Muscle layer of colon (tissue), 2 donors: ENCODE data around the gene NELFB.
"Not testable (repeated sequence)": the region's sequence is repeated elsewhere in the genome, so short reads cannot be mapped to it uniquely, and the experiment has no call there.

ENCODE experiments used
- H3K27ac ChIP-seq: one replicate; pipeline ENCODE4 v1.7.0; 2013; ENCODE audit warnings: low read depth, mild to moderate bottlenecking, low read length, moderate library complexity
- H3K27me3 ChIP-seq, 2 donors: one replicate each; pipeline ENCODE4 v1.7.0; 2013; ENCODE audit warnings: low read length in 2 of 2, mild to moderate bottlenecking in 2 of 2; ENCODE audit not compliant: insufficient read depth in 2 of 2, control insufficient read depth in 1 of 2
- H3K36me3 ChIP-seq: one replicate; pipeline ENCODE4 v1.7.0; 2013; ENCODE audit warnings: mild to moderate bottlenecking, low read length; ENCODE audit not compliant: insufficient read depth
- H3K4me1 ChIP-seq: one replicate; pipeline ENCODE4 v1.7.0; 2013; ENCODE audit warnings: mild to moderate bottlenecking, low read length; ENCODE audit not compliant: insufficient read depth
- H3K4me3 ChIP-seq, 2 donors: one replicate each; pipeline ENCODE4 v1.7.0; 2013; ENCODE audit warnings: low read length in 2 of 2, low read depth in 1 of 2, mild to moderate bottlenecking in 1 of 2, moderate library complexity in 1 of 2
- H3K9ac ChIP-seq: one replicate; pipeline ENCODE4 v1.7.0; 2013; ENCODE audit warnings: low read length
- H3K9me3 ChIP-seq: one replicate; pipeline ENCODE4 v1.7.0; 2013; ENCODE audit warnings: mild to moderate bottlenecking, low read length
- donor health status: abdominal sarcoma.
- donor health status: Adenocarcinoma of cecum.

Gene NELFB

GRCh38 chr9:137232510-137232909, 22.6 kb upstream of the NELFB start:
- Histone ChIP-seq H3K4me3 (no peak overlapping the region), H3K9me3 (no peaks in the 10 kb centered on the region), H3K9ac (no peak overlapping the region), H3K4me1 (peaks cover 19% of the 10 kb centered on the region), H3K27me3 (peaks cover 4 to 65% of the 10 kb centered on the region in 2 donors), H3K36me3 (no peaks in the 10 kb centered on the region), H3K27ac (no peak overlapping the region)

- Histone ChIP-seq H3K27ac (no peak overlapping the region), H3K36me3 (no peaks in the 10 kb centered on the region), H3K27me3 (peaks cover 4 to 60% of the 10 kb centered on the region in 2 donors), H3K9me3 (no peaks in the 10 kb centered on the region), H3K4me1 (peaks cover 27% of the 10 kb centered on the region), H3K4me3 (no peak overlapping the region), H3K9ac (no peak overlapping the region)
These were observed 21.8 kb upstream of the NELFB start for GRCh38 chr9:137233143-137233980.

- peaks cover 4 to 52% of the 10 kb centered on the region in 2 donors for H3K27me3 ChIP-seq
- H3K9me3 ChIP-seq, result no peaks in the 10 kb centered on the region
- peaks cover 35% of the 10 kb centered on the region for H3K4me1 ChIP-seq
- H3K36me3 ChIP-seq, result peaks cover 5% of the 10 kb centered on the region
- no peak overlapping the region for H3K9ac ChIP-seq
- no peak overlapping the region for H3K27ac ChIP-seq
- H3K4me3 ChIP-seq, result no peak overlapping the region
These were observed 21.0 kb upstream of the NELFB start for GRCh38 chr9:137234055-137234697.

GRCh38 chr9:137234758-137235423, 20.2 kb upstream of the NELFB start:
- Histone ChIP-seq H3K27me3 (peaks cover 4 to 45% of the 10 kb centered on the region in 2 donors), H3K4me1 (peaks cover 36% of the 10 kb centered on the region), H3K4me3 (no peak overlapping the region), H3K27ac (no peak overlapping the region), H3K9me3 (no peaks in the 10 kb centered on the region), H3K36me3 (peaks cover 5% of the 10 kb centered on the region), H3K9ac (no peak overlapping the region)

- H3K9me3 ChIP-seq, result no peaks in the 10 kb centered on the region
- H3K9ac ChIP-seq, result no peak overlapping the region
- peaks cover 36% of the 10 kb centered on the region for H3K4me1 ChIP-seq
- H3K36me3 ChIP-seq, result peaks cover 5% of the 10 kb centered on the region
- no peak overlapping the region for H3K27ac ChIP-seq
- peak overlapping the region; percentile 16 to 55 for H3K4me3 ChIP-seq
- peaks cover 2 to 37% of the 10 kb centered on the region in 2 donors for H3K27me3 ChIP-seq
These were observed 19.5 kb upstream of the NELFB start for GRCh38 chr9:137235424-137236237.

DNA sequence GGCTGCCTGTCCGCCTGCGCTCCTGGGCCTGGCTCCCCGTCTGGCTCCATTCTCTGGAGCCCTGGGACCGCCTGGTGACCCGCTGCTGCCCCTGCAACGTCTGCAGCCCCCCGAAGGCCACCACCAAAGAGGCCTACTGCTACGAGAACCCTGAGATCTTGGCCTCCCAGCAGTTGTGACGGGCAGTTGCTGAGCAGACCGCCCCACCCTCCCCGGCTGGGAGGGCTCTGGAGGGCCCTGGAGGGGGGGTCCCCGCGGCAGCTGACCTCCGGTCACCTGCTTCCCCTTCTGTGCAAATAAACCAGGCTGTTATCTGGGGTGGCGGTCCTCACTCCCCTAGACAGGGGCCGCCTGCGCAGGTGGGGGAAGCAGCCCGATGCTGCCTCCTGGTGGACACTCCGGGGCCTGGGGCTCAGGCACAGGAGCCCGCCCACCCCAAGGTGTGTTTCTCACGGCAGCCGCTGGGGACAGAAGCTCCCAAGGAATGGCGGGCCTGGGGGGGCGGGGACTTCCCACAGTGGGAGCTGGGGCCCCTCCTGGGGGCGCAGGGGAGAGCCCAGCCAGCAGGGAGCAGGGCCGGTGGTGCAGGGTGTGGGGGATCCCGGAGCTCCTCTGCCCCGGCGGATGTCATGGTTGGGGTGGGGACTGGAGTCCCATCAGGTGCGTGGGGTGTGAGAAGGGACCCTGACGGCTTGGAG, 18.7 kb upstream of the NELFB start:
- peaks cover 5% of the 10 kb centered on the region for H3K36me3 ChIP-seq
- H3K27ac ChIP-seq, result no peak overlapping the region
- H3K4me3 ChIP-seq, result peak overlapping the region; percentile 16 to 55
- H3K4me1 ChIP-seq, result peaks cover 36% of the 10 kb centered on the region
- H3K9ac ChIP-seq, result no peak overlapping the region
- H3K9me3 ChIP-seq, result no peaks in the 10 kb centered on the region
- peaks cover 0 to 30% of the 10 kb centered on the region in 2 donors for H3K27me3 ChIP-seq

GRCh38 chr9:137236936-137237421, 18.1 kb upstream of the NELFB start:
- H3K27me3 ChIP-seq, result peaks cover 0 to 24% of the 10 kb centered on the region in 2 donors
- no peaks in the 10 kb centered on the region for H3K9me3 ChIP-seq
- H3K36me3 ChIP-seq, result peaks cover 5% of the 10 kb centered on the region
- no peak overlapping the region for H3K9ac ChIP-seq
- no peak overlapping the region for H3K27ac ChIP-seq
- peaks cover 36% of the 10 kb centered on the region for H3K4me1 ChIP-seq
- no peak overlapping the region for H3K4me3 ChIP-seq

DNA sequence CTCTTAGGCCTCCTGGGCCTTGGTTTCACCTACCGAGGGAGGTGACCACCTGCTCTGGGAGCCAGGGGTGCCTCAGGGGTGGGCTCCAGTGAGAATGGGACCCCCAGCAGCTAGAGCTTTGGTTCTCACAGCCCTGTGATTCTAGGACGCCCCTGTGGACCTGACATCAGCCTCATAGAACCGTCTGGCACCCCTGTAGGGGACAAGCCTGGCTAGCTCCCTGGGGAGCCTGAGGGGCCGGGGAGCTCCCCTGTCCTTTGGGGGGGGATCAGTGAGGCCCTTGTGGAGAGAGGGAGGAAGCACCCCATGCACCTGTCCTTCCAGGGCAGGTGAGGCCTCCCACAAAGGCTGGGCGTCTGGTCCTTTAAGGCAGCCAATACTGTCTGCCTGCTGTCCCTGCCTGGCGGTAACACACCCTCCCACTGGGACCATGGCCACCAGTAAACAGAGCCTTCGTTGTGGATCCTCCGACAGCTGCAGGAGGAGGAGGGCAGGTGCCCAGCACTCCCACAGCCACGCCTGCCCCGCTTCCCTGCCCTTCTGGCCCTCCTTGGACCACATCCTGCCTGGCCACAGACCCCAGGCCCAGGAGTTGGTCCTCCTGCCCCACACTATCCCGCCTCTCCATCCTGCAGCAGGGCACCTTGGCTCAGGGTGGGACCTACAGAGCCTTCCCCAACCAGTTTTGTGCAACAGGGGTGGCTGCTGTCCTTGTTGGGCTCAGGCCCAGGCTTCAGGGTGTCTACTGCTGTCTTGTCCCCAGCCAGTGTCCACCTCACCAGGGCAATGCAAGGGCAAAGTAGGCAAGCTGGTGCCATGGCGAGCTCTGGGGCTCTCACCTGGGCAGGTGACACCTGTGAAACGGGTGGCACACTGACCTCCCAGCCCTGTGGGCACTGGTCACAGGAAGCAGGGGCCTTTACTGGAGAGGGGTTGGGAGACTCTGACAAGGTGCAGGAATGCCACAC, 17.1 kb upstream of the NELFB start:
- H3K9me3 ChIP-seq, result no peaks in the 10 kb centered on the region
- no peak overlapping the region for H3K27ac ChIP-seq
- no peak overlapping the region for H3K4me3 ChIP-seq
- H3K36me3 ChIP-seq, result peaks cover 14% of the 10 kb centered on the region
- no peak overlapping the region for H3K9ac ChIP-seq
- H3K4me1 ChIP-seq, result peaks cover 47% of the 10 kb centered on the region
- H3K27me3 ChIP-seq, result peaks cover 0 to 15% of the 10 kb centered on the region in 2 donors

GRCh38 chr9:137239541-137240200, 15.5 kb upstream of the NELFB start:
- H3K4me1 ChIP-seq, result peaks cover 55% of the 10 kb centered on the region
- H3K36me3 ChIP-seq, result peaks cover 24% of the 10 kb centered on the region
- not testable (repeated sequence) for H3K9ac ChIP-seq, H3K9me3 ChIP-seq
- peak overlapping the region; percentile 97 for H3K27ac ChIP-seq
- H3K27me3 ChIP-seq, result peaks cover 0 to 10% of the 10 kb centered on the region in 2 donors
- peak overlapping the region; percentile 49 to 93 for H3K4me3 ChIP-seq
